NCI-H774 (cell line): ENCODE results near the gene CFAP58.

Source experiments
- DNase-seq: peaks from one replicate; lab custom pipeline; 2025; lab: John Stamatoyannopoulos, UW

The CFAP58 gene

DNA sequence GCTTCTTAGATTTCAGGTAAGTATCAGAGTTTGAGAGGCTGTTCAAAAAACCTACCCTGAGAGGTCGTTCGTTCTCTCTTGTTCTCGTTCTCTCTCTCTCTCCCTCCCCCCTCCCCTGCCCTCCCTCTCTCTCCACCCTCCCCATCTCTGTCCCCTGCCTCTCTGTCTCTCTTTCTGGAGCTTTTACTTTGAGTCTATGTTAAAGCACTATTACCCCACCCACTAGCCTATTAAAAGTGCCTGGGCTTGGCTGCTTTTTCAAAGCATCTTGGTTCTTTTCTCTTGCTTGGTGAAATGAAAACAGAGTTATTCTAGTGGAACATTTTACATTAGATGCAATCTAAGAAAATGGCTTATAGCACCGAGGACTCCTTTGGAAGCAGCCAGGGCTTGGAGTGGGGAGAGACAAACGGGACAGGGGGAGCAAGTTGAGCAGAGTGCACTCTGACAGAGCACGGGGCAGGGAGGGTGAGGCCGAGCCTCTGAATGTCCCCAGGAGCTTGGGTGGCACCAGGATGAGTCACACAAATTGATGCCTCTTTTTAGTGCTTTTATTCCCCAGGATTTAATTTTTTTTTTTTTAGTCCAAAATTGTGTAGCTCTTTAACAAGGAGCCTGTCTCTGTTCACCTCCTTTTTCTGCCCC lies 134.3 kb downstream of the CFAP58 start:
- DNase-seq: no peak

DNA sequence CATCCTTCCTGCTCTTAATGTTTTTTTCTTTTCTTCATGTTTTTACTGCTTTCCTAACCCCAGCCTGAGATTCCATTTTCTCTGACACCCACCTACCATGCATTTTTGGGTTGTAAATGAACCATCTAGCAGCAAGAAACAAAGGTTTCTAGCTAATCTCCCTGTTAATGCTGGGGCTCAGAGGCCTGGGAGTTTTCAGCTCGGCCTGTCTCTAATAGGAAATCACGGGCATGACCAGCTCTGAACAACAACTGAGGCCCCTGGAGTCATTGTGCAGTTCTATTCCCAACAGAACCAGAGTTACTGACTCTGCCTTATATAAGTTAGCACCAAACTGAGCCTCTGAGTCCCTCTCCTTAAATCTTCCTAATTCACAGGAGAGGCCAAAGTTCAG lies 134.8 kb downstream of the CFAP58 start:
- DNase-seq: no peak

DNA sequence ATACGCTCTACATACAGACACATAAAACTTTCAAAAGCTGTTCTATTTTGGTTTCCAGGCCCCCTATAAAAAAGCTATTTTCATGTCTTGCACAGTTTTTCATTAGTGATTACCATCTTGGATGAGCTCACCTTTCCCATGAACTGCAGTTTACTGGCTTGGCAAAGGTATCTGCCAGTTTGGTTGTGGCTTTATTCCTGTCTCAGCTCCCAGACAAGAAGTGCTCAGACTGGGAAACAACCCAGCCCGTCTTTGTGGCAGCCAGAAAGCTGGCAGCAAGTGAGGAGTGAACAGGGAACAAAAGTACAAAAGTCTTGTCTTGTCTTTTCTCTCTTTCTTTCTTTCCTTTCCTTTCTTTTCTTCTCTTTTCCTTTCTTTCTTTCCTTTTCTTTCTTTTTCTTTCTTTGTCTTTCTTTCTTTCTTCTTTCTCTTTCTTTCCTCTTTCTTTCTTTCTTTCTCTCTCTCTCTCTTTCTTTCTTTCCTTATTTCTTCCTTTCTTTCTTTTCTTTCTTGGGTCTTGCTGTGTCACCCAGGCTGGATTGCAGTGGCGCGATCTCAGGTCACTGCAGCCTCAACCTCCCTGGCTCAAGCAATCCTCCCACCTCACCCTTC lies 138.8 kb downstream of the CFAP58 start:
- DNase-seq: no peak

DNA sequence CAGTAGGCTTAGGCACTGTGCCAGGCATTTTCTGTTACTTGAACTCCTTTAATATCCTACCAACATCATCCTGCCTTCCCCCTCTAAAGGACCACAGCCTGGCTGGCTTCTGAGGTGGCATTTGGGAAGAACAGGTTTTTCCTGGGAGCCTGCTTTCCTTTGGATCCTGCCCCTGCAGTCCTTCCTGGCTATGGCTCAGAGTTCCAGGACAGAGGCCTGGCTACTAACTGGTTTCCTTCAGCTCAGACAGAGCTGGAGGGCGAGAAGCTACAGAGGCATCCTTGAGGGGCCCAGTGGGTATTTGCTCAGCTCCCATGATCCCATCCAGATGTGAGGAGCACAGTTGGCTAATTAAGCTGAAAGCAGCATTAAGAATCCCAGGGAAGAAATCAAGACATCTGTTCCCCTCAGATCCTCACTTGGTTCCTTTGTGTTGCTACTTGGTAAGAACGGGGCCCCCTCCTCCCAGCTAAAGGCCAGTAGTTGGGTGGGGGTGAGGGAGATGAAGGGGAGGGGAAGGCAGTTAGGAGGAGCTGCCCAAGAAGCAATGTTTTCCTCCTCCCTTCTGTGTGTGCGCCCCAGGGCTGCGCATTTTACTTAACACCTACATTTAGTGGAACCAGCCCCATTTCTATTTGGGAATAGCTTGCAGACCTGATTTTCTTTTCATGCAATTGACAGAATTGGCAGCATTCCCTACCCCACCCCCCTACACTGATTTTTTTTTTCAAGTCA lies 144.9 kb downstream of the CFAP58 start:
- no peak for DNase-seq

DNA sequence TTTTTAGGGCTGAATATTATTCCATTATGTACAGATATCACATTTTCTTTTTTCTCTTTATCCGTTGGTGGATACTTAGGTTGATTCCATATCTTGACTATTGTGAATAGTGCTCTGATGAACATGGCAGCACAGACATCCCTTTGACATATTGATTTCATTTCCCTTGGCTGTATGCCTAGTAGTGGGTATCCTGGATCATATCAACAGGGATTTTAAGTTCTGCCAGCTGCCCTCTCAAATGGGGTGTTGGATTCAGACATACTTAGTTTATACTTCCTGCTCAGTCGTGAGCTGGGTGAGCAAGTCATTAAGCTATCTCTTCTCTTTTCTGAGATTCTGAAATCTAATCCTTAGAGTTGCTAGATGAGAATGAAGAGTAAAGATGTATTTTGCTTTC lies 147.8 kb downstream of the CFAP58 start:
- no peak for DNase-seq

DNA sequence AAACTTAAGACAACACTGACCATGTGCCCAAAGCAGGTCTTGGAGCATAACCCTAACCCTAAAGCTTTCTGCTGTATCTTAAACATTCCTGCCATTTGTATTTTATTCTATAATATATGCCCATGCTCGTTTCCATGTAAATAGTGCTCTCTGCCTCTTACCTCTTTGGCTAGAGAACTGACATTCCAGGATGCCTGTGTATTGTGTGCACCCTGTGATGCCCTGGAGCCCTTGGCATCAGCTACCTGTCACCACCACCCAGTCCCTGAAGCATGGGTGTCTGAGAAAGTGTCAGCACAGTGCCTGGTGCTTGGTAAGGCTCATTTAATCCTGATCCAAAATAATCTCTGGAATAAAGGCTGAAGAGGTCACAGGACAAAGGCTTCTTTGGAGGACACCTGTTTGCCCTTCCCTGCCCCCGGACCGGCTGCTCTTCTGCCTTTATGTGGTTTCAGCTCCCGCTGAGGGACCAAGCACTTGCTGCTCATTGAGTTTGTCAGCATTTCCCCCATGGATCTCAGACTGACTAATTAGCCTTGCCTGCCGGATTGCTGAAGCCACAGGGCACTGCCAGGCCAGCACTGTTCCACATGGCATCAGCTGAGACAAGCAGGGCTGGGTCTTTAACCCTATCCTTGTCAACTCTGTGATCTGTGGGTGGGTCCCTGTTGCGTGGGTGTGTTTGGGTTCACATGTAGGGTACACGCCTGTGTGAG lies 148.4 kb downstream of the CFAP58 start:
- DNase-seq: no peak

DNA sequence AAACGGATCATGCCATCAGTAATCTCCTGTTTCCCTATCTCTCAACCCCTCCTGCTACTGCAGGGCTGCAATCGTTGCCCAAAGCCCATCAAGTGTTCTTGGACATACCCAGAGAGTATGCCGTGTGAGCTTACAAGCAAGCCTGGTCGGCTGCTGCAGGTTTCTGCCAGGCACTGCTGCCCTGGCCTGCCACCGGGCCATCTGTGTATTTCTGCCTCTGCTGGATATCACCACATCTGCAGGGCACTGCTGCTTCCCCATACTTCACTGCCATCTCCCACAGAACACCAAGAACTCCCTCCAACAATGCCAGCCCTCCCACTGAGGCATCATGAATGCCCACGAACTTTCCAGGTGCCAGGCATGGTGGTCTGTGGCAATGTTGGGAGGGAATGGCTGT lies 149.3 kb downstream of the CFAP58 start:
- DNase-seq: no peak
